Kidney (tissue), 14 donors: ENCODE measurements around the gene QSOX1. TPM values are rescaled to one million over a fixed set of nuclear protein-coding genes. Genes with fewer than 3 reads are reported as not detected.

ENCODE experiments used
- DNase-seq, 5 donors: peaks; one replicate each; pipeline ENCODE4 v3.0.0-alpha.2; 2013 to 2020
- FAIRE-seq: peaks from 2 replicates; lab custom pipeline; 2012; peaks lifted over from hg19 to GRCh38; lab: Jason Lieb, UNC
- H3K27ac ChIP-seq, 2 donors: one replicate each; pipeline ENCODE4 v1.7.0; 2013; ENCODE audit warnings: low read depth in 2 of 2, low read length in 2 of 2, inconsistent platforms in 1 of 2
- H3K27me3 ChIP-seq: one replicate; pipeline ENCODE4 v1.7.1; 2013; ENCODE audit warnings: low read length, inconsistent platforms; ENCODE audit not compliant: control insufficient read depth, insufficient read depth
- H3K36me3 ChIP-seq, 3 donors: one replicate each; pipeline versions ENCODE4 v1.7.0 to v1.7.1; 2013; ENCODE audit warnings: low read length in 3 of 3, control low read depth in 1 of 3, inconsistent platforms in 1 of 3; ENCODE audit not compliant: insufficient read depth in 3 of 3, control insufficient read depth in 2 of 3
- H3K4me1 ChIP-seq, 3 donors: one replicate each; pipeline versions ENCODE4 v1.7.0 to v1.7.1; 2013; ENCODE audit warnings: low read length in 3 of 3, inconsistent platforms in 1 of 3, low read depth in 1 of 3; ENCODE audit not compliant: control insufficient read depth in 2 of 3, insufficient read depth in 2 of 3
- H3K4me3 ChIP-seq, 3 donors: one replicate each; pipeline versions ENCODE4 v1.7.0 to v1.8.1; 2013; ENCODE audit warnings: low read length in 3 of 3, control low read depth in 1 of 3, inconsistent platforms in 1 of 3
- H3K9ac ChIP-seq, 3 donors: one replicate each; pipeline versions ENCODE4 v1.7.0 to v1.7.1; 2013; ENCODE audit warnings: low read length in 3 of 3, control low read depth in 1 of 3, inconsistent platforms in 1 of 3
- H3K9me3 ChIP-seq, 3 donors: one replicate each; pipeline versions ENCODE4 v1.7.0 to v1.7.1; 2013; ENCODE audit warnings: low read length in 3 of 3, control low read depth in 1 of 3, inconsistent platforms in 1 of 3; ENCODE audit not compliant: control insufficient read depth in 2 of 3, insufficient read depth in 1 of 3
- CTCF ChIP-seq: IDR thresholded peaks from 3 replicates; pipeline ENCODE4 v1.5.1; 2012; ENCODE audit warnings: mild to moderate bottlenecking, moderate library complexity, borderline replicate concordance; ENCODE audit not compliant: insufficient read depth; ENCODE audit errors: extremely low read depth
- intact Hi-C: fragments of 100-400 bp; cut with DNase I; formaldehyde crosslinking; loops from one replicate; pipeline ENCODE4 v1.11.1; 2022
- polyA plus RNA-seq: library from polyadenylated mRNA; stranded (reverse); fragments of 350-450 nt; fragmentation: Illumina TruSeq; extraction: RNeasy Lipid Tissue Mini Kit (QIAGEN cat#74804); gene quantifications from one replicate; pipeline ENCODE4 v1.2.3, GENCODE V29; 2014; ENCODE audit warnings: low read depth, low replicate concordance; ENCODE audit not compliant: insufficient read depth
- total RNA-seq: library from RNA; stranded (reverse); fragmentation: NEBNext Ultra II Directional; extraction: Animal tissue kit (Norgen Biotek cat#: 25700); gene quantifications from one replicate; pipeline ENCODE4 v1.2.1, GENCODE V29; 2021
- donor health status: control.
- donor health status: control.
- donor health status: control.
- donor health status: control.
- donor health status: control.
- donor health status: DM: yes; HTN: yes; CAD: no.
- donor health status: Normal renal cell carcinoma (clear cell type).

The QSOX1 gene
- total and polyA plus RNA-seq, 2 donors from 2014 or later: 94.5 to 111 TPM

DNA sequence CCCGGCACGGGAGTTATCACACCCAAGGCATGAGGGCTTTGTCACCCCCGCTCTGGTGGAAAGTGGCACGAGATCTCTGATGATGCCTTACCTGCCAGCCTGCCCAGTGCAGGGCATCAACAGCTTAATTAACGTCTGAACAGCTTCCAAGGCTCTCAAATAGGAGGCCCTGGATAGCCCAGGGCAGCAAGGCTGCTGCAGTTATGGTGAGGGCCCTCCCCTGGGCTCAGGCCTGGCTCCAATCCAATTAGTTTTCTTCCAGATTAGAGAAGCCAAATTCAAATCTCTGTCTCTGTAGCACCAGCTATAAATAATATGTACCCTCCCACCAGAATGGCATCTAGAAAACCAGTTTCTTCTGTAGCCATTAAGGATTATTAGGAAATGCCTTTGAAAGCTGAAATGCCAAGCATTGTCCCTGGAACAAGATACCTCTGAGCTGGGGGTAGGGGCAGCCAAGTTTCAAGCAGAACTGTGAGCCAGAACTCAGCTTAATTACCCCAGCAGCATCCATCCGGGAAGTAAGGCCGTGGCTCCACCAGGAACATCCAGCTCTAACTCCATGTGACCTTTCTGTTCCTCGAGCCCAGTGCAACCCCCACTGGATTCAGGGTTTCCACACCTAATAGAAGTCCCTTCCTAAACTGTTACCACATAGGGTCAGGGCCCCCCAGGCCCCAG lies 12.5 kb downstream of the QSOX1 start:
- FAIRE-seq: no peak

GRCh38 chr1:180167721-180168467 lies 13.2 kb downstream of the QSOX1 start:
- DNase-seq (peak in 2 of 5 donors; percentile 48 to 87), FAIRE-seq (no peak)
- no peaks in the 10 kb centered on the region for H3K27me3 ChIP-seq
- peak overlapping the region in 1 of 2 donors; percentile 41 for H3K27ac ChIP-seq
- peak overlapping the region in 1 of 3 donors; percentile 36 for H3K9ac ChIP-seq
- H3K4me3 ChIP-seq: no peak overlapping the region
- H3K4me1 ChIP-seq: peaks cover 0 to 6% (median 0%) of the 10 kb centered on the region in 3 donors
- intact Hi-C loops: no loop called here
- no peaks in the 10 kb centered on the region for H3K36me3 ChIP-seq
- H3K9me3 ChIP-seq: no peaks in the 10 kb centered on the region
- no peak for TF ChIP-seq CTCF

More for the DNA sequence above, 12.5 kb downstream of the QSOX1 start:
- no peak for TF ChIP-seq CTCF
- peak overlapping the region in 1 of 2 donors; percentile 41 for H3K27ac ChIP-seq
- no peaks in the 10 kb centered on the region for H3K9me3 ChIP-seq
- no peaks in the 10 kb centered on the region for H3K36me3 ChIP-seq
- intact Hi-C loops: no loop called here
- H3K4me1 ChIP-seq: peaks cover 0 to 6% (median 0%) of the 10 kb centered on the region in 3 donors
- no peak overlapping the region for H3K4me3 ChIP-seq
- no peak overlapping the region for H3K9ac ChIP-seq
- peak in 4 of 5 donors; percentile 37 to 55 (median 44) for DNase-seq
- H3K27me3 ChIP-seq: no peaks in the 10 kb centered on the region

DNA sequence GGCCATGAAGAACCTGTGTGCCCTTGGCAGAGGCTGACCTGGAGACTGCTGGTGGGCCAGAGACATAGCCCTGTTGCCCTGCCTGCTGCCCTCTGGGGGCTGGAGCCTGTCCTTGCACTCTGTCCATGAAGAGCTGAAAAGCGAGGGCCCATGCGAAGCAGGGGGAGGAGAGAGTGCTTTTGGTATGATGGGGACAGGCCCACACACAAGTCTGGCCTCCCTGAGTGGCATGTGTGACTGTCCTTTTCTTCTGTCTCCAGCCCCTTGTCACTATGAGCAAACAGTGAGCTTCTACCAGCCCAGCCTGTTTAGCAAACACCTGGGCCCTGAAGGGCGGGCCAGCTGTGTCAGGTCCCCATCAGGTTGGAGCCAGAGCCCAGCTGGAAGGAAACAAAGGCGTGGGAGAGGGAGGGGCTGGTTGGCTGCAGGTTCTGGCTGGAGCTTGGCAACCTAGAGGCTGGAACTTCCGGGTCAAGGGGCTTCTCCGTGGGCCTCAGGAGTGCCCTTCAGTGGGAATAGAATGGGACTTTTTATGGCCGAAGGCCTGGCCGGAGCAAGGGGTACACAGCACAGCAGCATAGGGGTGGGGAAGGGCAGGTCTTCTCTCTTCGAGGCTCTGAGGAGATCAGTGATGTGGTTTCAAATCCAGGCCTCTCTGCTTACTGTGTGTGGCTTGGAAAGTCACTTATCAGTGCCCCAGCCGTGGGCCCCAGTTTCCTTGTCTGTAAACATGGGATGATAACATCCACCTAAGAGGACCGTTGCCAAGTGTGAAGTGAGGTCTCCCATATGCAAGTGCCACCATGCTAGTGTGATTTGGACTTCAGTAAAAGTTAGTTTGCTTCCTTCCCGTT lies 14.3 kb downstream of the QSOX1 start:
- H3K36me3 ChIP-seq: no peaks in the 10 kb centered on the region
- peak; percentile 41 for TF ChIP-seq CTCF
- H3K4me3 ChIP-seq: no peak overlapping the region
- intact Hi-C loops: no loop called here
- H3K27ac ChIP-seq: no peak overlapping the region
- FAIRE-seq: no peak
- no peak overlapping the region for H3K9ac ChIP-seq
- no peaks in the 10 kb centered on the region for H3K9me3 ChIP-seq
- H3K4me1 ChIP-seq: peaks cover 0 to 6% (median 3%) of the 10 kb centered on the region in 3 donors
- DNase-seq: peak in 2 of 5 donors; percentile 37 to 49
- no peaks in the 10 kb centered on the region for H3K27me3 ChIP-seq
